Fibroblast of pulmonary artery (primary cell): ENCODE measurements around the gene FAM111A.

Experiments
- DNase-seq: peaks from one replicate; pipeline ENCODE4 v3.0.0-alpha.2; 2010; ENCODE audit warnings: low read depth
- H3K4me3 ChIP-seq: replicated peaks from 2 replicates; pipeline ENCODE4 v1.5.1; 2011; ENCODE audit warnings: low read depth, mild to moderate bottlenecking, control low read depth, low read length, moderate library complexity
- TF ChIP-seq, protein P1 (sequence below): IDR thresholded peaks from 2 replicates; pipeline ENCODE4 v1.5.1; 2011; ENCODE audit warnings: mild to moderate bottlenecking, control low read depth, low read length, inconsistent platforms; ENCODE audit errors: missing control alignments

Gene FAM111A

DNA sequence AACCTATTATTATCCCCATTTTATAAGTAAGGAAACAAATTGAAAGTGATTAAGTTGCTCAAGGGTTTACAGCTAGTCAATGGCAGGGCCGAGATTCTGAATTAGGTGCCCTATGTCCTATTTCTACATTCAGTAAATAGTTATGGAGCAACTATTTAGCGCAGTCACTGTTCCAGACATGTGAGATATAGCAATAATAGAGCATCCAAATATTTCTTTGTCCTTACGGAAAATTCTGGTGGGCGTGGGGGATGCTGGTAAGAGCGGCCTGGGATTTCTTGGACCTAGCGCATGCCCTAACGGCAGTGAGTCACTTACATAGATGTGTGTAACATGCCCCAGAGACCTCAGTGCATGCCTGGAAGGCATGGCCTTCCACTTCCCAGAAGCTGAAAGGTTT lies 33.7 kb downstream of the FAM111A start:
- no peak for DNase-seq
- TF ChIP-seq, protein P1, sequence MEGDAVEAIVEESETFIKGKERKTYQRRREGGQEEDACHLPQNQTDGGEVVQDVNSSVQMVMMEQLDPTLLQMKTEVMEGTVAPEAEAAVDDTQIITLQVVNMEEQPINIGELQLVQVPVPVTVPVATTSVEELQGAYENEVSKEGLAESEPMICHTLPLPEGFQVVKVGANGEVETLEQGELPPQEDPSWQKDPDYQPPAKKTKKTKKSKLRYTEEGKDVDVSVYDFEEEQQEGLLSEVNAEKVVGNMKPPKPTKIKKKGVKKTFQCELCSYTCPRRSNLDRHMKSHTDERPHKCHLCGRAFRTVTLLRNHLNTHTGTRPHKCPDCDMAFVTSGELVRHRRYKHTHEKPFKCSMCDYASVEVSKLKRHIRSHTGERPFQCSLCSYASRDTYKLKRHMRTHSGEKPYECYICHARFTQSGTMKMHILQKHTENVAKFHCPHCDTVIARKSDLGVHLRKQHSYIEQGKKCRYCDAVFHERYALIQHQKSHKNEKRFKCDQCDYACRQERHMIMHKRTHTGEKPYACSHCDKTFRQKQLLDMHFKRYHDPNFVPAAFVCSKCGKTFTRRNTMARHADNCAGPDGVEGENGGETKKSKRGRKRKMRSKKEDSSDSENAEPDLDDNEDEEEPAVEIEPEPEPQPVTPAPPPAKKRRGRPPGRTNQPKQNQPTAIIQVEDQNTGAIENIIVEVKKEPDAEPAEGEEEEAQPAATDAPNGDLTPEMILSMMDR, result no peak
- H3K4me3 ChIP-seq, result no peak overlapping the region

DNA sequence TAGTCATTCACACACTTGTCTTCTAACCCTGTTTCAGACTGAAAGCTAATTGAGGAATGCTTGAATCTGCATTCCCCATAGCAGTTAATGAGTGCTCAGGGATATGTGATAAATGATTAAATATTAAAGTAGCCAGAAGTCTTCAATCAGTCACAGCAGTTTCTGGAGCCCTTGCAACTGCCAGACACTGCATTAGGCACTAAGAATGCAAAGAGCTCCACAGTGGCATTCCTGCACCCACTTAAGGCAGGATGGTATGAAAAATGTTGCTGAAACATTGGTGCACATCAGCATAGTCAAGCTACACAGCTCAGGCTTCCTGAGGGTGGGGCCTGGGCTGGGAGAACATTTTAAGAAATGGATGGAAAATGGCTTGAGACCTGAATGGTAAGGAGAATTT lies 35.7 kb downstream of the FAM111A start:
- TF ChIP-seq, protein P1, result no peak
- DNase-seq, result no peak
- H3K4me3 ChIP-seq, result no peak overlapping the region

DNA sequence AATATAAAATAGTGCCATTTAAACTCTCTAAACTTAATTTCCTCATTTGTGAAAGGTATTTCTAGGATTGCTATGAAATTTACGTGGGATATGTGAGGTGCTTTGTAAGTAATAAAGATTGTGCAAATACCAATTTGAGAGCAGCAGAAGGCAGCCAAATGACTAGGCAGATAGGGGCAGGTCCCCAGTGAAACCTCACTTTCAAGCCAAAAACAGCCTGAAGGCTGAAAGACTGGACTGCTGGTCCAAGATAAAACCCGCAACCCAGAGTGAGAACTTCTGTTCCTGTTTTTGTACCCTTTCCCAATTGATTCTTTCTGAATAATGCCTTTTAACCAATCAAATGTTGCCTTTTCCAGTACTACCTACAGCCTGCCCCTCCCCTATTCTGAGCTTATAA lies 36.5 kb downstream of the FAM111A start:
- TF ChIP-seq, protein P1, result no peak
- DNase-seq, result no peak
- H3K4me3 ChIP-seq, result no peak overlapping the region

DNA sequence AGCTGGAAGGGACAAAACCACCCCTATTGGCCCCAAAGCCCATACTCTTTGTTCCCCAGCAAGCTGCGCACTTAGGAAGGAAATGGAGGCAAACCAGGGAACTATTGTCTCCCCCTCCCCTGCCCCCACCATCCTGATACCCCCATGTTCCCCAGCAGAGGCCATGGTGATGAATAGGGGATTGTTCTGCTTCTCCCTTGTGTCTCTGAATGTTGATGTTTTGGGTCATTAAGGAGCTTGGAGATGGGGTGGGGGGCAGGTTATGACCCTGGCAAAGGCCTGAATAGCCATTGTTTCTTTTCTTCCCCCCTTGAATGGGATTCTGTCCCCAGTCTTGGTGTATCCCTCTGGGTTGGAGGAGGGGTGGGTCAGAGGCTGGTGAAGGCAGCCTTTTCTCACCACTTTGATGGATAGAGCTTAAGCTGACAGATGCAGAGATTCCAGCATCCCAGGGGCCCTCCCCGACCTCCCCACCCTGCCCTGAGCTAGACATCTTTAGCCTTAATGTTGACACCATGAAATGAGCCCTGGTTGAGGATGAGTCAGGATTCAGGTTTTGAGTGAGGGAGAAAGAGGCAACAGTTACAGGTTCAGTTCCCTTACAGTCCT lies 37.6 kb downstream of the FAM111A start:
- no peak overlapping the region for H3K4me3 ChIP-seq
- no peak for DNase-seq
- TF ChIP-seq, protein P1, result no peak

DNA sequence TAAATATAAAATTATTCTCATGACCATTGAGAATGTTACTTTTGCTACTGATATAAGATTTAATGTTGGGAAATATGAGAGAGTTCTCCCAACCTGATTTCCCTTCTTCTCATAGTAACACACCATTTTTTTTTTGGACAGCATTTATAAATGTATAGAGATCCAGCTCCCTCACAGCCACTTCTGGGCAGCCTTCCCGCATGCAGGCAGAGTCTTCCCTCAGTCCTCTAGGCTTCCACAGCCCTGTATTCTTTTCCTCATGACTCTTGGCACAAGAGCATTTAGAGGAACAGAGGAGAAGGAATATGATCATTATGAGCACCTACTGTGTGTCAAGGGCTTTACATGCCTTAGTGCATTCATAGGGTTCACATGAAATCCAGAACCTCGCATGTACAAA lies 38.3 kb downstream of the FAM111A start:
- TF ChIP-seq, protein P1, result no peak
- no peak overlapping the region for H3K4me3 ChIP-seq
- no peak for DNase-seq

DNA sequence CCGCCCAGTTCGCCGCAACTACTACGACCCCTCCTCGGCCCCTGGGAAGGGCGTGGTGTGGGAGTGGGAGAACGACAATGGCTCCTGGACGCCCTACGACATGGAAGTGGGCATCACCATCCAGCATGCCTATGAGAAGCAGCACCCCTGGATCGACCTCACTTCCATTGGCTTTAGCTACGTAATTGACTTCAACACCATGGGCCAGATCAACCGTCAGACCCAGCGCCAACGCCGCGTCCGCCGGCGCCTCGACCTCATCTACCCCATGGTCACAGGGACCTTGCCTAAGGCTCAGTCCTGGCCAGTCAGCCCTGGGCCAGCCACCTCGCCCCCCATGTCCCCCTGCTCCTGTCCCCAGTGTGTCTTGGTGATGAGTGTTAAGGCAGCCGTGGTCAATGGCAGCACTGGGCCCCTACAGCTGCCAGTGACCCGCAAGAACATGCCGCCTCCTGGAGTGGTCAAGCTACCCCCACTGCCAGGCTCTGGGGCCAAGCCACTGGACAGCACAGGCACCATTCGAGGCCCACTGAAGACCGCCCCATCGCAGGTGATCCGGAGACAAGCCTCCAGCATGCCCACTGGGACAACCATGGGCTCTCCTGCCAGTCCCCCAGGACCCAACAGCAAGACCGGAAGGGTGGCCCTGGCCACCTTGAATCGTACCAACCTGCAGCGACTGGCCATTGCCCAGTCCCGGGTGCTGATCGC lies 39.2 kb downstream of the FAM111A start:
- TF ChIP-seq, protein P1, result no peak
- no peak for DNase-seq
- no peak overlapping the region for H3K4me3 ChIP-seq
